Transverse colon (tissue), 4 donors: Measurements from ENCODE around the gene FDX1.
"Not testable (repeated sequence)": the region's sequence is repeated elsewhere in the genome, so short reads cannot be mapped to it uniquely, and the experiment has no call there.

Experiments used
- EP300 ChIP-seq: sonication (generic); formaldehyde crosslinking; IDR thresholded peaks from one replicate; pipeline ENCODE4 v1.6.1; 2017; ENCODE audit warnings: antibody characterized with exemption, low read depth
- POLR2A ChIP-seq: fragments of 450-650 bp; IDR thresholded peaks from one replicate; pipeline ENCODE4 v1.6.1; 2016; ENCODE audit warnings: antibody characterized with exemption, mild to moderate bottlenecking, moderate library complexity
- POLR2AphosphoS5 ChIP-seq, 3 donors: sonication (generic); formaldehyde crosslinking; IDR thresholded peaks; one replicate each; pipeline ENCODE4 v1.6.1; 2016; ENCODE audit warnings: antibody characterized with exemption in 3 of 3
- TF ChIP-seq, protein P1 (sequence below), 5 experiments: fragments of 200-600 bp in 3 of 5; fragments of 450-650 bp in 2 of 5; sonication (generic) in 3 of 5; IDR thresholded peaks; 1 replicate in 2 of 5; 2 replicates in 3 of 5; pipeline ENCODE4 v1.5.1; 2016 to 2017; ENCODE audit warnings: antibody characterized with exemption in 5 of 5, inconsistent platforms in 3 of 5, mild to moderate bottlenecking in 2 of 5, moderate library complexity in 1 of 5

DNA sequence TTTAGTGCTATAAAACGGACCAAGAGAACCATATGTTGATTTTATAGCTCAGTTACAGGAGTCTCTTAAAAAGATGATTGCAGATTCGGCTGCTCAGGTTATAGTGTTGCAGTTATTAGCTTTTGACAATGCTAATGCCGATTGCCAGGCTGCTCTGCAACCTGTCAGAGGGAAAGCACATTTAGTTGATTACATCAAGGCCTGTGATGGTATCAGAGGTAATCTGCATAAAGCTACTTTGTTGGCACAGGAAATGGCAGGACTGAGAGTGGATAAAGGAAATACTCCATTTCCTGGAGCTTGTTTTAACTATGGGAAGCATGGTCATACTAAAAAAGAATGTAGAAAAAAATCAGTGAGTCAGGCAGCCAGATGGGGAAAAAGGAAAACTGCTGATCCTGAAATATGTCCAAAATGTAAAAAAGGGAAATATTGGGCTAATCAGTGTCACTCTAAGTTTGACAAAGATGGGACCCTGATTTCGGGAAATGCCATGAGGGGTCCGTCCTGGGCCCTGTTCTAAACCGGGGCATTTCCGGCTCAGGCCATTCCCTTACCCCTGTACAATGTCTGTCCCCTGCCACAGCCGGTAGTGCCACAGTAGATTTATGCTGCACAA, 32.0 kb upstream of the FDX1 start:
- TF ChIP-seq, protein P1, sequence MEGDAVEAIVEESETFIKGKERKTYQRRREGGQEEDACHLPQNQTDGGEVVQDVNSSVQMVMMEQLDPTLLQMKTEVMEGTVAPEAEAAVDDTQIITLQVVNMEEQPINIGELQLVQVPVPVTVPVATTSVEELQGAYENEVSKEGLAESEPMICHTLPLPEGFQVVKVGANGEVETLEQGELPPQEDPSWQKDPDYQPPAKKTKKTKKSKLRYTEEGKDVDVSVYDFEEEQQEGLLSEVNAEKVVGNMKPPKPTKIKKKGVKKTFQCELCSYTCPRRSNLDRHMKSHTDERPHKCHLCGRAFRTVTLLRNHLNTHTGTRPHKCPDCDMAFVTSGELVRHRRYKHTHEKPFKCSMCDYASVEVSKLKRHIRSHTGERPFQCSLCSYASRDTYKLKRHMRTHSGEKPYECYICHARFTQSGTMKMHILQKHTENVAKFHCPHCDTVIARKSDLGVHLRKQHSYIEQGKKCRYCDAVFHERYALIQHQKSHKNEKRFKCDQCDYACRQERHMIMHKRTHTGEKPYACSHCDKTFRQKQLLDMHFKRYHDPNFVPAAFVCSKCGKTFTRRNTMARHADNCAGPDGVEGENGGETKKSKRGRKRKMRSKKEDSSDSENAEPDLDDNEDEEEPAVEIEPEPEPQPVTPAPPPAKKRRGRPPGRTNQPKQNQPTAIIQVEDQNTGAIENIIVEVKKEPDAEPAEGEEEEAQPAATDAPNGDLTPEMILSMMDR (IDR thresholded peaks at IDR 0.05): not testable (repeated sequence)
- not testable (repeated sequence) for TF ChIP-seq POLR2AphosphoS5 (IDR thresholded peaks at IDR 0.05); POLR2A; EP300
